Measurements from ENCODE around the gene FURIN. TPM values are rescaled to one million over a fixed set of nuclear protein-coding genes. Genes with fewer than 3 reads are reported as not detected.

The FURIN gene
- polyA plus RNA-seq, 1 of the 3 experiments (the other 2 are of a cell fraction), result 40.8 TPM

DNA sequence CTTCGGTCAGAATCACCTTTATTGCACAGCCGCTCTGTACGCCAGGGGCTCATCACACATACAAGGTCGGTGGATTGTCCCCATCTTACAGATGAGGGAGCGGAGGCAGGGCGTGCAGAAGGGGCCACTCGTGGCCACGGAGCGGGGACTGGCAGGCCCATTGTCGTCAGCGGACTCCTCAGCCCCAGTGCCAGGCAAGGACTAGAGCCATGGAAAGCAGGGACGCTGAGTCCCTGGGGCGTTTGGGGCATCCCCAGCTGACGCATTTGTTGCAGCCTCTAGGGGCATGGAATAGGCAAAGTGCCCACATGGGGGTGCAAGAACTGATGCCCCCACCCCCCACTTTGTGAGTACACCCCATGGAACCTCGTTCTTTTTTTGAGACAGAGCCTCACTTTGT, 29.8 kb upstream of the FURIN start:
- Histone ChIP-seq H3K4me1 (ENCODE audit: control insufficient read depth in 1 of 2, insufficient read depth in 2 of 2, low read depth in 1 of 2, low read length in 1 of 2) (peaks cover 0 to 11% of the 10 kb centered on the region in 2 experiments; a peak in 1 of 4 replicates), H4K20me1 (ENCODE audit: insufficient read depth) (no peaks in the 10 kb centered on the region), H3K4me3 (ENCODE audit: low read depth in 2 of 2, low read length in 1 of 2) (no peak overlapping the region), H3K9me3 (no peaks in the 10 kb centered on the region), H3K79me2 (ENCODE audit: insufficient read depth) (no peaks in the 10 kb centered on the region), H3K4me2 (no peak overlapping the region), H3K36me3 (replicated peaks in 1 of 2; ENCODE audit: control insufficient read depth in 1 of 2, insufficient read depth in 2 of 2, low read length in 1 of 2) (no peaks in the 10 kb centered on the region), H3F3A (replicated peaks; ENCODE audit: insufficient read depth) (peaks cover 4% of the 10 kb centered on the region), H3K9me2 (no peaks in the 10 kb centered on the region), H3K27me3 (ENCODE audit: insufficient read depth) (no peaks in the 10 kb centered on the region), H3K27ac (ENCODE audit: low read depth in 2 of 2, low read length in 1 of 2) (no peak overlapping the region), H3K9ac (no peak overlapping the region), H2AFZ (ENCODE audit: low read depth) (no peak overlapping the region)
- POLR2A ChIA-PET, result no interaction called here
- no peak for DNase-seq
- CTCF ChIA-PET, result interaction anchor here (0.6 kb wide), 1 partner anchor 1400 kb away, joined by 3 read pairs; no protein-coding TSS in a partner anchor
- 90% methylated on average over 12 of the region's 15 CpGs for WGBS (ENCODE audit: low lambda C conversion rate)
- TF ChIP-seq, protein P1, sequence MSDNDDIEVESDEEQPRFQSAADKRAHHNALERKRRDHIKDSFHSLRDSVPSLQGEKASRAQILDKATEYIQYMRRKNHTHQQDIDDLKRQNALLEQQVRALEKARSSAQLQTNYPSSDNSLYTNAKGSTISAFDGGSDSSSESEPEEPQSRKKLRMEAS (IDR thresholded peaks at IDR 0.05; ENCODE audit: low read depth), result no peak
- TF ChIP-seq ELF1 (IDR thresholded peaks at IDR 0.05), result no peak
- no peak for TF ChIP-seq NFIC (IDR thresholded peaks at IDR 0.05; ENCODE audit: borderline replicate concordance)
- no peak for TF ChIP-seq RFX5 (IDR thresholded peaks at IDR 0.05; ENCODE audit: low read length)
- TF ChIP-seq, protein P2, sequence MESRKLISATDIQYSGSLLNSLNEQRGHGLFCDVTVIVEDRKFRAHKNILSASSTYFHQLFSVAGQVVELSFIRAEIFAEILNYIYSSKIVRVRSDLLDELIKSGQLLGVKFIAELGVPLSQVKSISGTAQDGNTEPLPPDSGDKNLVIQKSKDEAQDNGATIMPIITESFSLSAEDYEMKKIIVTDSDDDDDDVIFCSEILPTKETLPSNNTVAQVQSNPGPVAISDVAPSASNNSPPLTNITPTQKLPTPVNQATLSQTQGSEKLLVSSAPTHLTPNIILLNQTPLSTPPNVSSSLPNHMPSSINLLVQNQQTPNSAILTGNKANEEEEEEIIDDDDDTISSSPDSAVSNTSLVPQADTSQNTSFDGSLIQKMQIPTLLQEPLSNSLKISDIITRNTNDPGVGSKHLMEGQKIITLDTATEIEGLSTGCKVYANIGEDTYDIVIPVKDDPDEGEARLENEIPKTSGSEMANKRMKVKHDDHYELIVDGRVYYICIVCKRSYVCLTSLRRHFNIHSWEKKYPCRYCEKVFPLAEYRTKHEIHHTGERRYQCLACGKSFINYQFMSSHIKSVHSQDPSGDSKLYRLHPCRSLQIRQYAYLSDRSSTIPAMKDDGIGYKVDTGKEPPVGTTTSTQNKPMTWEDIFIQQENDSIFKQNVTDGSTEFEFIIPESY (IDR thresholded peaks at IDR 0.05; ENCODE audit: borderline replicate concordance, low read depth), result no peak
- TF ChIP-seq, protein P3, sequence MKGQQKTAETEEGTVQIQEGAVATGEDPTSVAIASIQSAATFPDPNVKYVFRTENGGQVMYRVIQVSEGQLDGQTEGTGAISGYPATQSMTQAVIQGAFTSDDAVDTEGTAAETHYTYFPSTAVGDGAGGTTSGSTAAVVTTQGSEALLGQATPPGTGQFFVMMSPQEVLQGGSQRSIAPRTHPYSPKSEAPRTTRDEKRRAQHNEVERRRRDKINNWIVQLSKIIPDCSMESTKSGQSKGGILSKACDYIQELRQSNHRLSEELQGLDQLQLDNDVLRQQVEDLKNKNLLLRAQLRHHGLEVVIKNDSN (IDR thresholded peaks at IDR 0.05; ENCODE audit: borderline replicate concordance, low read depth), result no peak
- no peak for TF ChIP-seq MEF2A (IDR thresholded peaks at IDR 0.05; ENCODE audit: borderline replicate concordance, low read depth)
- TF ChIP-seq GABPA (IDR thresholded peaks at IDR 0.05; ENCODE audit: low read depth), result no peak
- no peak for TF ChIP-seq TCF12 (IDR thresholded peaks at IDR 0.05)
- no peak for TF ChIP-seq POLR2AphosphoS5 (IDR thresholded peaks at IDR 0.05; ENCODE audit: low read depth, low read length)
- TF ChIP-seq FOXJ3 (CRISPR knock-in tag; IDR thresholded peaks at IDR 0.05), result no peak
- no peak for TF ChIP-seq JUND (IDR thresholded peaks at IDR 0.05)
- no peak for TF ChIP-seq GATA2 (CRISPR knock-in tag; IDR thresholded peaks at IDR 0.05)
- TF ChIP-seq SIN3A (IDR thresholded peaks at IDR 0.05; ENCODE audit: borderline replicate concordance, low read depth, low read length), result no peak
- TF ChIP-seq CHD2 (IDR thresholded peaks at IDR 0.05; ENCODE audit: low read length, partially characterized antibody), result no peak
- no peak for TF ChIP-seq RAD21 (IDR thresholded peaks at IDR 0.05; ENCODE audit: low read length)
- no peak for TF ChIP-seq EP300 (IDR thresholded peaks at IDR 0.05; ENCODE audit: borderline replicate concordance in 1 of 2, low read depth in 1 of 2, low read length in 1 of 2)
- TF ChIP-seq TEAD4 (IDR thresholded peaks at IDR 0.05; ENCODE audit: borderline replicate concordance, insufficient read depth), result no peak
